Nephron (organoid): ENCODE results near the gene CD53.

Experiments used
- H3K27ac Mint-ChIP-seq, 3 experiments: 2 replicates each; pipeline ENCODE4 v1.8.0; 2020; ENCODE audit warnings: mixed read lengths in 3 of 3, mild to moderate bottlenecking in 2 of 3, moderate library complexity in 1 of 3
- H3K27me3 Mint-ChIP-seq: 2 replicates; pipeline ENCODE4 v1.8.0; 2021; ENCODE audit warnings: low read depth, mild to moderate bottlenecking, moderate library complexity, mixed read lengths
- H3K36me3 Mint-ChIP-seq: 2 replicates; pipeline ENCODE4 v1.8.0; 2020; ENCODE audit warnings: low read depth, mixed read lengths
- H3K4me1 Mint-ChIP-seq: 2 replicates; pipeline ENCODE4 v1.8.0; 2020; ENCODE audit warnings: mixed read lengths
- H3K4me3 Mint-ChIP-seq, 3 experiments: 2 replicates each; pipeline ENCODE4 v1.8.0; 2020; ENCODE audit warnings: mild to moderate bottlenecking in 3 of 3, mixed read lengths in 3 of 3, moderate library complexity in 2 of 3
- H3K9me3 Mint-ChIP-seq: 2 replicates; pipeline ENCODE4 v1.8.0; 2020; ENCODE audit warnings: mixed read lengths
- CTCF ChIP-seq, 3 experiments: fragments of 200-600 bp; sonication (generic); IDR thresholded peaks; one replicate each; pipeline ENCODE4 v1.5.0; 2021; ENCODE audit warnings: antibody characterized with exemption in 3 of 3; ENCODE audit not compliant: unreplicated experiment in 3 of 3

Gene CD53

DNA sequence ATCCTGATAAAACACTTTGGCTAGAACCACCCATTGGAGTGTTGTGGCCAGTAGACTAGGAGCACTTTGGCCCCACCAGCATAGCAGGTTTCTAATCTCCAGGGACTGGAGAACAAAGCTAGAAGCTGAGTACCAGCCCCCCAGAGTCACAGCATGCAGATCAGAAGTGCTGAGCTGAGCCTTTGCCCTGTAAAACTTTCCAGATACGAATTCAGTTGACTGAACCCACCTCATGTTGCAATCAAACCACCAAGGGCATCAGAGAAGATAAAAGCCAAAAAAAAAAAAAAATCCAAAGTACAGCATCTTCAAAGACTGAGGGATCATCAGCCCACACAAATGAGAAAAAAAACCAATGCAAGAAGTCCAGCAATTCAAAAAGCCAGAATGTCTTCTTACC is 8.7 kb upstream of the CD53 start:
- no peak overlapping the region for H3K27ac Mint-ChIP-seq
- TF ChIP-seq CTCF (IDR thresholded peaks at IDR 0.05; ENCODE audit: unreplicated experiment in 3 of 3): no peak
- no peaks in the 10 kb centered on the region for H3K4me1 Mint-ChIP-seq
- no peaks in the 10 kb centered on the region for H3K27me3 Mint-ChIP-seq
- no peak overlapping the region for H3K4me3 Mint-ChIP-seq
- no peaks in the 10 kb centered on the region for H3K36me3 Mint-ChIP-seq
- H3K9me3 Mint-ChIP-seq: peaks cover 17% of the 10 kb centered on the region

DNA sequence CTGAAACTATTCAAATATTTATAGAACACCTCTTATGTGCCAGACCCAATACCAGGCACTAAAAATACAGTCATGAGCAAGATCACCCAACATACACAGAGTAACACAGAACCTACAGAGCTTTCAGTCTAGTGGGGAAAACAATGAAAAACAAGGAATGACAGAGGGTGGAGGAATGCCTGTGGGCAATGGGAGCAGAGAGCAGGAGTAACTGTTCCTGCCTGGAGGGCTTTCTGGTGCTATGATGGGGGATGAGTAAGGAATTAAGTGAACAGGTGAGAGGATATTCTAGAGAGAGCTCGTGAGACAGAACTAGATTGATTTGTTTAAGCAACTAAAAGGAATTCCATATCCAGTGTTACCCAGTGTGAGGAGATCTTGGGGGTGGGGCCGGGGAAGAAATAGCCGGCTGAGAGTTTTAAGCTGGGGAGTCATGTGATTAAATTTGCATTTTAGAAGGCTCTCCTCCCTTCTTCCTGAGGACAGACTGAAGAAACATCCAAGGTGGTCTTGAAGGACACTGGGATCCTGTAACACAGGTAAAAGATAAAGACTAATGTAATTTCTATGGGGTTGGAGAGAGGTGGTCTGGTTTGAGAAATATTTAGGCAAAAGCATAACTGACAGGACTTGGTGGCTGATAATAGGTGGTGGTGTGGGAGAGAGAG is 2.1 kb upstream of the CD53 start:
- peaks cover 14% of the 10 kb centered on the region for H3K9me3 Mint-ChIP-seq

GRCh38 chr1:110872366-110872744 is 593 bp upstream of the CD53 start:
- Mint-ChIP-seq H3K27me3 (no peaks in the 10 kb centered on the region), H3K9me3 (peaks cover 5% of the 10 kb centered on the region), H3K4me1 (no peaks in the 10 kb centered on the region), H3K36me3 (no peaks in the 10 kb centered on the region), H3K27ac (no peak overlapping the region), H3K4me3 (no peak overlapping the region)
- no peak for TF ChIP-seq CTCF (IDR thresholded peaks at IDR 0.05; ENCODE audit: unreplicated experiment in 3 of 3)

More for the DNA sequence above, 2.1 kb upstream of the CD53 start:
- no peak overlapping the region for H3K4me3 Mint-ChIP-seq
- TF ChIP-seq CTCF (IDR thresholded peaks at IDR 0.05; ENCODE audit: unreplicated experiment in 3 of 3): no peak
- H3K27me3 Mint-ChIP-seq: no peaks in the 10 kb centered on the region
- no peaks in the 10 kb centered on the region for H3K36me3 Mint-ChIP-seq
- H3K4me1 Mint-ChIP-seq: no peaks in the 10 kb centered on the region
- H3K27ac Mint-ChIP-seq: no peak overlapping the region

GRCh38 chr1:110873856-110874255 is 908 bp downstream of the CD53 start:
- Mint-ChIP-seq H3K4me3 (no peak overlapping the region), H3K27me3 (no peaks in the 10 kb centered on the region)

DNA sequence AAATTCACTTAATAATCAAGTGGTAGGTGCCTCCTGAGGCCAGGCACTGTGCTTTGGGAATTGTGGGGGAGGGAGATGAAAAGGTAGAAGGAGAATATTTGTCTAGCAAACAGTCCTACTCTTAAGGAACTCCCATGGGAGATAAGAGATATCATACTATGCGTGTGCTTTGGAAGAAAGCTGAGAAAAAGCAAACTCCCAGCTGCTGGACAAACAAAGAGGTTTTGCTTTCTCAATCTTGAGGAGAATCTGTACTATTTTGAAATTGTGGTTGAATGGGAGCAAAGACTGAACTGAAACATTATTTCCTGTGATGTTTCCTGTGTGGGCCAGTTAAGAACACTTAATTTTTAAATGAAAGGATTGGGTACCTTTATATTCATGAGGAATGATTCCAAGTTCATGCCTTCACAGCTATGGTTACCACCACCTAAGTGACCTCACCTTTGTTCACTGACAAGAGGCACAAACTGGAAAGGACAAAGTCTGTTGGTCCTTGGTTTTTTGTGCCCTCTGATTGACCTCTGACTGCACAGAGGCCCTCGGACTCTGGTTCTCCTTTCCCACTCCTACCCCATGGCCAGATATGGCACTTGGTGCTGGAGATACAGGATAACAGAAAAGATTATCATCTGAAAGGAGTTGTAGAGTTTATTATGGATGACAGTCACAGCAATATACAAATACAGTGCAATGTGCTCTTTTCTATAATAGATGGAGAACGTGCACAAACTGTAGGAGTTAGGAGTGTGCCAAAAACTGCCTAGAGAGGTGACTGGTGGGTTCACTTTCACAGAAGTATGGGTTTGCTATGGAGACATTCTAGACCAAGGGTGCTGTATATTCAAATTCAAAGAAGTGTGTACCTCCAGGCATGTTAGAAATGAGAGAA is 1.6 kb downstream of the CD53 start:
- H3K27me3 Mint-ChIP-seq: no peaks in the 10 kb centered on the region
- no peaks in the 10 kb centered on the region for H3K36me3 Mint-ChIP-seq
- no peaks in the 10 kb centered on the region for H3K4me1 Mint-ChIP-seq
- H3K9me3 Mint-ChIP-seq: no peaks in the 10 kb centered on the region
- no peak overlapping the region for H3K4me3 Mint-ChIP-seq
- H3K27ac Mint-ChIP-seq: no peak overlapping the region
- TF ChIP-seq CTCF (IDR thresholded peaks at IDR 0.05; ENCODE audit: unreplicated experiment in 3 of 3): no peak

More at GRCh38 chr1:110873856-110874255, 908 bp downstream of the CD53 start:
- no peaks in the 10 kb centered on the region for H3K36me3 Mint-ChIP-seq
- no peak for TF ChIP-seq CTCF (IDR thresholded peaks at IDR 0.05; ENCODE audit: unreplicated experiment in 3 of 3)
- no peak overlapping the region for H3K27ac Mint-ChIP-seq
- H3K4me1 Mint-ChIP-seq: no peaks in the 10 kb centered on the region
- H3K9me3 Mint-ChIP-seq: no peaks in the 10 kb centered on the region
